ENCODE data around the gene ELAC2.
"Not testable (repeated sequence)": the region's sequence is repeated elsewhere in the genome, so short reads cannot be mapped to it uniquely, and the experiment has no call there.

The ELAC2 gene

GRCh38 chr17:12987120-12987519, 30.7 kb downstream of the ELAC2 start:
- Histone ChIP-seq H3K36me3 (ENCODE audit: insufficient read depth, low read length) (peaks cover 8% of the 10 kb centered on the region; the same call in 1 of the 2 replicates), H3K9ac (ENCODE audit: low read depth, low read length) (no peak overlapping the region), H3K4me1 (ENCODE audit: insufficient read depth, low read length) (peaks cover 11% of the 10 kb centered on the region), H3K9me3 (ENCODE audit: control insufficient read depth, insufficient read depth, low read length) (no peaks in the 10 kb centered on the region)

GRCh38 chr17:12985431-12986293, 32.2 kb downstream of the ELAC2 start:
- Histone ChIP-seq H3K9ac (ENCODE audit: low read depth, low read length) (no peak overlapping the region), H3K9me3 (ENCODE audit: control insufficient read depth, insufficient read depth, low read length) (no peaks in the 10 kb centered on the region), H3K4me1 (ENCODE audit: insufficient read depth, low read length) (peaks cover 11% of the 10 kb centered on the region), H3K36me3 (ENCODE audit: insufficient read depth, low read length) (no peaks in the 10 kb centered on the region; the same call in 1 of the 2 replicates)

DNA sequence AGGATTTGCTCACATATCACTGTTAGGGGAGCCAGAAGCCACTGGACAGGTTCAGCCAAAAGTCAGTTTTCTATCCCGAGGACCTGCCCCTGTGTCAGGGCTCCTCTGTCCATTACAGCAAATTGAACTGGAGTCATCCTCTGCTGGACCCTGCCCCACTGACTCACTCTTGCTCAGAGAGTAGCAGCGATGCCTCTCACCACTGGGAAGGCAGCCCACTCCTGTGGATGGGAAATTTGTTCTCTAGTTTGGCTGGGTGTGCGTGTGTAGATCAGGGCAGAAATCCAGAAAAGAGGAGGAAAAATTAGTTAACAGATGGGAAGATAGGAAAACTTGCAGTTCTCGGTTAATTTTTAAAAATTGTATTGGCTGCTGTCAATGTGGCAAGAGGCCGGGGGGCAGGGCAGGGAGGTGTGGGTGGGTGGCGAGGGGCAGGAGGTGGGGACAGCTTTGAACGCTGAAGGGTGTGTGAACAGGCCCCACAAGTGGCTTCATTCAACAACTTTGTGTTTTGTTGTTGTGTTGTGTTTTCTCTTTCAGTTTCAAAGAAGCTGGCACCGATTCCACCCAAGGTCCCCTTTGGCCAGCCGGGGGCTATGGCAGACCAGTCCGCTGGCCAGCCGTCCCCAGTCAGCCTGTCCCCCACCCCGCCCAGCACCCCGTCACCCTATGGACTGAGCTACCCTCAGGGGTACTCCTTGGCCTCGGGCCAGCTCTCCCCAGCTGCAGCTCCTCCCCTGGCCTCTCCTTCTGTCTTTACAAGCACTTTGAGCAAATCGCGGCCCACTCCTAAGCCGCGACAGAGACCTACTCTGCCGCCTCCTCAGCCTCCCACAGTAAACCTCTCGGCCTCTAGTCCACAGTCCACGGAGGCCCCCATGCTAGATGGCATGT, 33.6 kb downstream of the ELAC2 start:
- Histone ChIP-seq H3K36me3 (ENCODE audit: insufficient read depth, low read length) (no peaks in the 10 kb centered on the region; the same call in 1 of the 2 replicates), H3K9me3 (ENCODE audit: control insufficient read depth, insufficient read depth, low read length) (no peaks in the 10 kb centered on the region), H3K4me1 (ENCODE audit: insufficient read depth, low read length) (peaks cover 11% of the 10 kb centered on the region), H3K9ac (ENCODE audit: low read depth, low read length) (no peak overlapping the region)

DNA sequence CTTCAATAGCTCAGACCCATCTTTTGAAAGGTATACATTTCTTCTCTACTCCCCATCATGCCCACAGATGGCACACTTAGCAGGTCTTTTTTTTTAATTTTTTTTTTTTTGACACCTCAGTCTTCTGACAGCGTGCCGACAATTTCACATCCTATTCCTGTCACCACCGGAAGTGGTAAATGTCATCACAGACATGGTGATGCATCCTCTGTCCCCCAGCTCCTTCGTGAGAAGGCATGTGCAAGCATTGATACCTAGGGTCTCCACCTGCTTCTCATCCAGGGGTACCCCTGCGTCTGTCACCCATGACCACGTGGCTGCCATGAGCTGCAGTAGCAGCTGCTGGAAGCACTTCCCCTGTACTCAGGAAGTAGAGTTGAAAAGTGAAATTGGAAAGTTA, 35.6 kb downstream of the ELAC2 start:
- Histone ChIP-seq H3K36me3 (ENCODE audit: insufficient read depth, low read length) (no peaks in the 10 kb centered on the region; the same call in 1 of the 2 replicates), H3K9ac (ENCODE audit: low read depth, low read length) (no peak overlapping the region), H3K4me1 (ENCODE audit: insufficient read depth, low read length) (peaks cover 4% of the 10 kb centered on the region; the same call in 1 of the 2 replicates), H3K9me3 (ENCODE audit: control insufficient read depth, insufficient read depth, low read length) (no peaks in the 10 kb centered on the region)

DNA sequence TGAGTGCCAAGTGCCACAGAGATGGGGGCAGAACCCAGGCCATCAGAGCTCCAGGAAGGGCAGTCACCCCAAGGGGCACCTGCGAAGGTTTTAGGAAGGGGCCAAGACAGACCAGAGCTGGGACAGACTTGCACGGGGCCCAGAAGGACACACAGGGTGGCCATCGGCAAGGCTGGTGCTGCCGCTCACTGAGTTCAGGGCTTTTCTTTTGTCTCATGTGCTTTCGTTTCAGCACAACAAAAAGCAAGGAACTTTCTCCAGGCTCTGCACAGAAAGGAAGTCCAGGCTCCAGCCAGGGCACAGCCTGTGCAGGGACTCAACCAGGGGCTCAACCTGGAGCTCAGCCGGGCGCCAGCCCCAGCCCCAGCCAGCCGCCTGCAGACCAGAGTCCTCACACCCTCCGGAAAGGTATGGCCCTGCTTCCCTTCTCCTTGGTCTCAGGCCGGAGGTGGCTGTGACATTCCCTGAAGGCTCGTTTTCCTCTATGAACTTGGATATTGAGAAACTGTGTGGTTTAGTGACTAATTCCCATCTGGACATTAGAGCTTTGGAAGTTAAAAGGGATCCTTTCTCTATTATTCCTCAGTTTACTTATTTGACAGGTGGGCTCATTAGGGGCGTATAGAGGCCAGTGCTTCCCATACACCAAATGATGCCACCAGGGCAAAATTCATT, 37.9 kb downstream of the ELAC2 start:
- H3K9ac ChIP-seq (ENCODE audit: low read depth, low read length): no peak overlapping the region
- peaks cover 10% of the 10 kb centered on the region; the same call in 1 of the 2 replicates for H3K4me1 ChIP-seq (ENCODE audit: insufficient read depth, low read length)
- H3K36me3 ChIP-seq (ENCODE audit: insufficient read depth, low read length): no peaks in the 10 kb centered on the region; the same call in 1 of the 2 replicates
- no peaks in the 10 kb centered on the region for H3K9me3 ChIP-seq (ENCODE audit: control insufficient read depth, insufficient read depth, low read length)

GRCh38 chr17:12979246-12979645, 38.6 kb downstream of the ELAC2 start:
- H3K9me3 ChIP-seq (ENCODE audit: control insufficient read depth, insufficient read depth, low read length): no peaks in the 10 kb centered on the region
- H3K4me1 ChIP-seq (ENCODE audit: insufficient read depth, low read length): peaks cover 10% of the 10 kb centered on the region; the same call in 1 of the 2 replicates
- no peak overlapping the region for H3K9ac ChIP-seq (ENCODE audit: low read depth, low read length)
- no peaks in the 10 kb centered on the region; the same call in 1 of the 2 replicates for H3K36me3 ChIP-seq (ENCODE audit: insufficient read depth, low read length)

DNA sequence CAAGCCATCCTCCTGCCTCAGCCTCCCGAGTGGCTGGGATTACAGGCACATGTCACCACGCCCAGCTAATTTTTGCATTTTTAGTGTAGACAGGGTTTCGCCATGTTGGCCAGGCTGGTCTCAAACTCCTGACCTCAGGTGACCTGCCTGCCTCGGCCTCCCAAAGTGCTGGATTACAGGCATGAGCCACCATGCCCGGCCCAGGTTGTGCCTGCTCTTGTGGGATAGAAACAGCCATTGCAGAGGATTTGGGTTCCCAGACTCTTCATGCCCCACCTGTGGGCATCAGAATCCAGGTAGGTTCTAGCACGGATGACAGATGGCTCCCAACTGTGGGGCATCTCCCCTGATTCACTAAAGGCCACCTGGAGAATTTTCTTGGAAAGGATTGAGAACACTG, 39.0 kb downstream of the ELAC2 start:
- not testable (repeated sequence) for H3K36me3 ChIP-seq (ENCODE audit: insufficient read depth, low read length); H3K9ac ChIP-seq (ENCODE audit: low read depth, low read length); H3K4me1 ChIP-seq (ENCODE audit: insufficient read depth, low read length); H3K9me3 ChIP-seq (ENCODE audit: control insufficient read depth, insufficient read depth, low read length)

DNA sequence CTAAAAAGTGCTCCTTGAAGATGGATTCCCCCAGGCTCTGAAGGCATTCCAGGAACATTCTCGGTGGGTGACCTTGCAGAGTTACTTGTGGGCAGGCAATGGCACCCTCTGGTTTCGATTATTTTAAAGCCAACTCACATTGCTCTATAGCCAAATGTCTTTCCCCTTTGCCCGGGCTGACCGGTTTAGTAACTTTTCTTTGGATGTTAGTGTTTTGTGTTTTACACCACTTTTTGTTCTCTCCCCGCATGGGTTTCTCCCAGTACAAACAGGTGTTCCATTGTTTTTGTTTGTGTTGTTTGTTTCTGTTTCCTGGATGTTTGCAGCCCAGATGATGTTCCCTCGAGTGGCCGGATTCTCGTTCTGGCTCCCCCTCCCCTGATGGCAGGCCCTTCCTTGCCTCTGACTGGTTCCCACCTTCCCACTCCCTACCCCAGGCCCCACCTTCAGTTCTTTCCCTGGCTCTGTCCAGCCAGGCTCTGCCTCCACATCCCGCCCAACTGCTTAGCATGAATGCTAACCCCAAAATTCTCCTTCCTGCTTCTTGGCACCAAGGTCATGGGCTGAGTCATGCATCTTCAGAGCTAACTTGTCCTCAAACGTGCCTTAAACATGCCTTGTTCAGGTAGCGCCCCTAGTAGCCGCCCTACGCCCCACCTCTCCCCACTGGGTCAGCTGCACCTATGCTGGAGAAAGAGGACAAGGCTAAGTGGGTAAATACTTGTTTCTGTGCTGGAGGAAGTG, 40.6 kb downstream of the ELAC2 start:
- no peaks in the 10 kb centered on the region for H3K9me3 ChIP-seq (ENCODE audit: control insufficient read depth, insufficient read depth, low read length)
- H3K4me1 ChIP-seq (ENCODE audit: insufficient read depth, low read length): peaks cover 10% of the 10 kb centered on the region; the same call in 1 of the 2 replicates
- H3K36me3 ChIP-seq (ENCODE audit: insufficient read depth, low read length): no peaks in the 10 kb centered on the region; the same call in 1 of the 2 replicates

GRCh38 chr17:12974005-12974531, 43.8 kb downstream of the ELAC2 start:
- Histone ChIP-seq H3K4me1 (ENCODE audit: insufficient read depth, low read length) (peaks cover 10% of the 10 kb centered on the region; the same call in 1 of the 2 replicates), H3K9me3 (ENCODE audit: control insufficient read depth, insufficient read depth, low read length) (no peaks in the 10 kb centered on the region), H3K9ac (ENCODE audit: low read depth, low read length) (peak overlapping the region; percentile 59; the same call in 1 of the 2 replicates), H3K36me3 (ENCODE audit: insufficient read depth, low read length) (no peaks in the 10 kb centered on the region)

More for the DNA sequence above, 40.6 kb downstream of the ELAC2 start:
- no peak overlapping the region for H3K9ac ChIP-seq (ENCODE audit: low read depth, low read length)

DNA sequence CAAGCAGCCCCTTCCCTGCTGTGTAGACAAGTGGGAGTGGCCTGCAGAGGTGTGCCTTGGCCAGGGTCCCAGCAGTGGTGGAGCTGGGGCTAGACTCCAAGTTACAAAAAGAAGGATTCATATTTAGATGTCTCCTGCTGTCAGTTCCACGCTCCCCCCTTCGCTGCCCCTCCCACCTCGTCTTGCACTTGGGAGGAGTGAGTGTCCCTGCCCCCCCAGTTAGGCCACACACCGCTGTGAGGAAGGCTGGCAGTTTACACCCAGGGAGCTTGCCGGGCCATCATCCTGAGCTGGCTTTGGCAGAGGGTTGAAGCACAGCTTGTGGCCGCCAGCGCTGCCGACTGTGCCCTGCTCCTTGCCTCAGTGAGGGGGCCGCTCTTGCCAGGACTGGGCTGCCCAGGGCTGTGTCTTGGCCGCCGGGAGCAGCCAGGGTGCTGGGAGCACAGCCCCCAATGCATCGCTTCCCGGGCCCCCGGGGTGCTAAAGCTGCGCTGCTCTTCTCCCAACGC, 44.3 kb downstream of the ELAC2 start:
- Histone ChIP-seq H3K9ac (ENCODE audit: low read depth, low read length) (peak overlapping the region; percentile 59; the same call in 1 of the 2 replicates), H3K4me1 (ENCODE audit: insufficient read depth, low read length) (peaks cover 10% of the 10 kb centered on the region; the same call in 1 of the 2 replicates), H3K9me3 (ENCODE audit: control insufficient read depth, insufficient read depth, low read length) (no peaks in the 10 kb centered on the region), H3K36me3 (ENCODE audit: insufficient read depth, low read length) (no peaks in the 10 kb centered on the region)

DNA sequence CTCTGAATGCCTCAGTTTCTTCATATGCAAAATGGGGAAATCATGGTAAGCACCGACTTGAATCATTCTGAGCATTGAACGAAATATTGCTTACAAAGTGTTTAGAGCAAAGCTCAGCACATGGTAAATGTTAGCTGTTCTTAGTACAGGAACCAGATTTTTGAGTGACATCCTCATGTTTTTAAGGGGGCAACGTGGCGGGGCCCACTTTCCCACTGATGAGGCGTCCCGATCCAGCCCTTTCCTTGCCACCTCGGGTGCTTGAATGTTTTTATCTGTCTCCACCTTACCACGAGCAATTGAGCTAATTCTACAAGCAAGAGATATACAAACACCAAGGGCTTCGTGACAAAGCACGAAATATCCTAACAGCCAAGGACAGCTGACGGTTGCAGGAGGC, 49.9 kb downstream of the ELAC2 start:
- Histone ChIP-seq H3K4me1 (ENCODE audit: insufficient read depth, low read length) (no peaks in the 10 kb centered on the region), H3K36me3 (ENCODE audit: insufficient read depth, low read length) (no peaks in the 10 kb centered on the region), H3K9ac (ENCODE audit: low read depth, low read length) (no peak overlapping the region), H3K9me3 (ENCODE audit: control insufficient read depth, insufficient read depth, low read length) (no peaks in the 10 kb centered on the region)

DNA sequence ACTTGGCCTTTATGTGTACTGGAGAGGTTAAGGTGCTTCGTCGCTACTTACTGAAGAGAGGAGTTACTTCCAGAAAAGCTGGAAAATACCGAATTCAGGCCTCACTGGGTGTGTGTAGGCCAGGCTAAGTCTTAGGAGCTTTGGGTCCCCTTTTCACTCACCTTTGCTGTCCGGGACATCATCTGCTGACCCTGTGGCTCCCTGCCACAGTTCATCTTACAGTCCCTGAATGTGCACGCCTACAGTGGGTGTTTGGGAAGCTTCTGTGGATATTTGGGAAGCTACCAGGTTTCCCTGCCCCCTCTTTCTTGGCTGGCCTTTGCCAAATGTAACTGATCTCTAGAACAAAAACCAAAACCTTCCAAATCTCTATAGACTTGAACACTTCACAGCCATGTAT, 51.4 kb downstream of the ELAC2 start:
- no peaks in the 10 kb centered on the region for H3K4me1 ChIP-seq (ENCODE audit: insufficient read depth, low read length)
- H3K9ac ChIP-seq (ENCODE audit: low read depth, low read length): no peak overlapping the region
- H3K36me3 ChIP-seq (ENCODE audit: insufficient read depth, low read length): no peaks in the 10 kb centered on the region
- no peaks in the 10 kb centered on the region for H3K9me3 ChIP-seq (ENCODE audit: control insufficient read depth, insufficient read depth, low read length)

GRCh38 chr17:12965988-12966387, 51.8 kb downstream of the ELAC2 start:
- no peak overlapping the region for H3K9ac ChIP-seq (ENCODE audit: low read depth, low read length)
- no peaks in the 10 kb centered on the region for H3K4me1 ChIP-seq (ENCODE audit: insufficient read depth, low read length)
- no peaks in the 10 kb centered on the region for H3K9me3 ChIP-seq (ENCODE audit: control insufficient read depth, insufficient read depth, low read length)
- no peaks in the 10 kb centered on the region for H3K36me3 ChIP-seq (ENCODE audit: insufficient read depth, low read length)

All from ES-I3 (cell line).